ENCODE data around the gene CAMK1.

DNA sequence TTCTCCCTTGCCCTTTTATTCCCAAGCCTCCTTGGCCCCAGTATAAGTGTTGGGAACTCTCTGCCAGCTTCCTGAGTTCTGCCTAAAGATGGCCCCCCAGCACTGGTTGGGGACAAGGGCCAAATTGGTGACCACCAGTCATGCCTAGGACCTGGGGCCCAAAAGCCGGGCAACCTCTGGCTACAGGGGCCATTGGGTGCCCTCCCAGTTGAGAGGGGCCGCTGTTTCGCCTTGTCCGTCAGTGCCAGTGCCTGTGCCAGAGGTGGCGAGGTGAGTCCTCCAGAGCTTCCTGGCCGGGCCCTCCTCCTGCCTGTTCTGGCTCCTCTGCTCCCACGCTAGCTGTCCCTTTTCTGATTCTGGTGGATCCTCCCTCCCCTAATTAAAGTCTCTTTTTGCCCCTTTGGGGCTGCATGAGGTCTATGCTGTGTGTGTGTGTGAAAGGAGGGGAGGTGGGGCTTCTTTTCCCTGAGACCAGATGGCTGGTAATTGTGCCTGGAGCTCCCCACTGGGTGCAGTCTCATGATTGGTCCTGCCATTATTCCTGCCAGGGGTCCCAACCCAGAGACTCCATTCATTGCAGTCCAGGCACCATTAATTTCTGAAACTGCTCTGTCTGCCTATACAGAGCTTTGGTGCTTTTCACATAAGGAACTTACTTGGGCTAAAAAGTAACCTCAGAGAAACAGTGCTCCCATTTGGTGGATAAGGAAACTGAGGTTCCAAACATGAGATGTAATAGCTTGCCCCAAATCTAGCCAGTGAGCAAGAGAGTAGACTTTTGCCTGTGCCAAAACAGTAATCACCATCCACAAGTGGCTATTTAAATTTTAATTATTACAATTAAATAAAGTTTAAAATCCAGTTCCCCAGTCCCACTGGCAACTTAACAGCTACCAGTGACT, 37.2 kb upstream of the CAMK1 start:
- TF ChIP-seq CTCF (IDR thresholded peaks at IDR 0.05) (no peak), POLR2A (IDR thresholded peaks at IDR 0.05) (no peak)
